DMS114 treated with DMSO at 0.1 percent for 48 hours (cell line): ENCODE measurements around the gene RNF13.
"Not testable (repeated sequence)": the region's sequence is repeated elsewhere in the genome, so short reads cannot be mapped to it uniquely, and the experiment has no call there.

ENCODE experiments used
- DNase-seq: peaks from one replicate; lab custom pipeline; 2025; ENCODE audit not compliant: unreplicated experiment; lab: John Stamatoyannopoulos, UW

RNF13 gene

DNA sequence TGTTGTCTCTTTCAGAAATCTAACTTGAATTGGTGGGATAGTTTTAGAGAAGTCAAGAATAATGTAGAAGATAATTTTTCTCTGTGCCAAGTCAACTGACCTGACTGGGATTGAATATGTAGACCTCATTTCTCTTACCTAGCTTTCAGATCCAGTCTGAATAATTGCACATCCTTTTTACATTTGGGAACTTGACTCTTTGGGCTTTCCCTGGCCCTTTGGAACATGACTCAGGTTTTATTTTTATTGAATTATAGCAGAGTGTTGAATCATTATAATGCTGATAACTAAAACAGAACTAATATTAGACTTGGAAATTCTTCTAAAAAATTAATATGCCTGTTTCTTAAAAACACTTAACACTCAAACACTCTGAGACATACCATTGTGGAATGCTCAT lies 81.2 kb downstream of the RNF13 start:
- no peak for DNase-seq

DNA sequence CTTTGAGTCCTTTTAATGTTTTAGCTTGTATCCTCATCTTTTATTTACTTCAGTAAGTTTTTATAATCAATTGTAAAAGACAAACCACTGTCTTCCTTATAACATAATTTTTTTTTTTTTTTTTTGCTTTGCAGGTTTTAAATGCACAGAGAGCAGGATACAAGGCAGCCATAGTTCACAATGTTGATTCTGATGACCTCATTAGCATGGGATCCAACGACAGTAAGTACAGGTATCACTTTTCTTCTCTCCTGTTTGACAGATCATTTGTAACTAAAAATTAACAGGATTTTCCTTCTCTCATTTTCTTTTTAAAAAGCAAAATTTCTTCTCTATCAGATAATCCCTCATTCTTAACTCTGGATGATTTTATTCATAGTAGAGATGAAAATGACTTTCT lies 82.3 kb downstream of the RNF13 start:
- no peak for DNase-seq

DNA sequence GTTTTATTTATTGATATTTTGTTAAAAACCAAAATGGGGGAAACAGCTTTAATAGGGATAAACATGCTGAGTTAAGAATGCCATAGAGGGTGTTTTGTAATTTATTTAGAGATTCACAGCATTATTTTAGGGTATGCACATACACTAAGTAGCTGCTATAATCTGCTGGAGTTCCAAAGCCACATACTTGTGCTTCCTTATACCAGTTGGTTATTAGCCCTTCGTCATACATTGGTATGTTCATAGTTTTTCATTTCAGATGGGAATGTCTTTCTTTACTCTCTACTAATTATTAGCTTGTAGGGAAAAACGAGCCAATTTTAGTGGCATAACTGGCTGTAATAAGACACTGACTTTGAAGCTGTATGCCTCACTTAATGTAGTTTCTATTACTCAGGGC lies 82.8 kb downstream of the RNF13 start:
- no peak for DNase-seq

DNA sequence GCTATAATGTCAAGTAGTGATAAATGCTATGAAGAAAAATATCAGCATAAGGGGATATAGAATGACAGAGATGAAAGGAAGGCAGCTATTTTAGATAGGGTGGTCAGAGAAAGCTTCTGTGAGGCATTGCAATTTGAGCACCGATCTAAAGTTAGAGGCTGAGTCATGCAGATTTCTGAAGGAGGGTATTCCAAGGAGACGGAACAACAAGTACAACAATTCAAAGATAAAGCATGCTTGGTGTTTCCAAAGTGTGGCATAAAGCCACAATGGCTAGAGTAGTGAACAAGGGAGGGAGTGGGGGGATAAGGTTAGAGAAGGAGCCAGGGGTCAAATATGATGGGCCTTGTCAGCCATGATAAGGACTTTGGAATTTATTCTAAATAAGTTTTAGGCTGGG lies 85.8 kb downstream of the RNF13 start:
- no peak for DNase-seq

DNA sequence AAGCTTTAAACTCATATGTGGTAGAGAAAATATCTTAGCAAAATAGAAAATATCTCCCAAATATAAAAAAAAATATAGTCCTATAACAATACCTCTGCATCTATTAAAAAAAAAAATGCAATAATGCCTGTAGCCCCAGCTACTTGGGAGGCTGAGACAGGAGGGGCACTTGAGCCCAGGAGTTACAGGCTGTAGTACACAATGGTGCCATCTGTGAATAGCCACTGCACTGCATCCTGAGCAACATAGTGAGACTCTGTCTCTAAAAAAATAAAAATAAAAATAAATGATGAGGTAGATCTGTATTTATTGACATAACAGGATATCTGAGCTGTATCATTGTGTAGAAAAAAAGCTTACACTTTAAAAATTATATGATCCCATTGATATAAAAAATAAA lies 87.3 kb downstream of the RNF13 start:
- DNase-seq, result no peak

DNA sequence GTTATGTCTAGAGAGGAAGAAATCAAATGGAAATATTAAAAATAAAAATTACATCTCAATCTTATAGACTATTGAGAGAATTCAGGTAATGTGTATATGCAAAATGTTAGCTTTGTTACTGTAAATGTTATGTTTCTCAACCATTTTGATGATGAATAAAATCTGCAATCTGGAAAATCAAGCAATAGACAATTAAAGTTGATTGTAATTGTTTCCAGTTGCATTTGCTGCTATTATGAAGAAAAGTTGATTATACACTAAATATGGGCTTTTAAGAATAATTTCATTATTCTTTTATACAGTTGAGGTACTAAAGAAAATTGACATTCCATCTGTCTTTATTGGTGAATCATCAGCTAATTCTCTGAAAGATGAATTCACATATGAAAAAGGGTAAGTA lies 88.8 kb downstream of the RNF13 start:
- DNase-seq, result no peak

DNA sequence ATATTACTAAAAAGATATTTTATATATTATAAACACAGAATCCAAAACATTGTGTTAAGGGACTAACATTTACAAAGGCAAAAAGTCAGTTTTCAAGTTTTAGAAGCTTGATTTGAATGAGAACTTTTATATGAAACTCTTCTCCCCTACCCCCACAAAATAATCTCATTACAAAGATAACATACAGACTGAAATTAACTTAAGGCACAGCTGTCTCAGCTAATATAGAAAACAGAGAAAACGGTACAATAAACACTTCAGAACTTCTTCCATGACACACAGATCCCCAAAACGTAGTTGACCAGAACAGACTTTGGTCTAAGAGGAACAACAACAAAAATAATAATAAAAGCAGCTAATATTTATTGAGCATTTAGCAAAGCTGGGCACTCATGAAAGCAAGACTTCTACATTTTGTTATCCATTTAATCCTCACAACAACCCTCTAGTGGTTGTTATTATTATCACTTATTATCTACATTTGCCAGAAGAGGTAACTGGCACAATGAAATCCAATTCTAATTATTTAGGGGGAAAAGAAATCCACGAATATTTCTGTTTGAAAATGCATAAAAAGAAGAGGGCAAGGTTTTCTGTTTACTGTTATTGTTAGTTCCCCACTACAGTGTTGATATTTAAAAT lies 89.6 kb downstream of the RNF13 start:
- DNase-seq, result peak; percentile 18

DNA sequence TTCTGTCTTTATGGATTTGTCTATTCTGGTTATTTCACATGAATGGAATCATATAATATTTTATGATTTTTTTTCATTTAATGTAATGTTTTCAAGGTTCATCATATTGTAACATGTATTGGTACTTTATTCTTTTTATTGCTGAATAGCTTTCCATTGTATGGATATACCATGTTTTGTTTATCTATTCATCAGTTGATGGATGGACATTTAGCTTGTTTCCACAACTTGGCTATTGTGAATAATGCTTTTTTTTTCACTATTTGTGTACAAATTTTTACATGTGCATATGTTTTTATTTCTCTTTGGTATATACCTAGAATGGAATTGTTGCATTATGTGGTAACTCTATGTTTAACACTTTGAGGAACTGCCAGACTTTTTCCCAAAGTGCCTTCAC lies 93.0 kb downstream of the RNF13 start:
- no peak for DNase-seq

DNA sequence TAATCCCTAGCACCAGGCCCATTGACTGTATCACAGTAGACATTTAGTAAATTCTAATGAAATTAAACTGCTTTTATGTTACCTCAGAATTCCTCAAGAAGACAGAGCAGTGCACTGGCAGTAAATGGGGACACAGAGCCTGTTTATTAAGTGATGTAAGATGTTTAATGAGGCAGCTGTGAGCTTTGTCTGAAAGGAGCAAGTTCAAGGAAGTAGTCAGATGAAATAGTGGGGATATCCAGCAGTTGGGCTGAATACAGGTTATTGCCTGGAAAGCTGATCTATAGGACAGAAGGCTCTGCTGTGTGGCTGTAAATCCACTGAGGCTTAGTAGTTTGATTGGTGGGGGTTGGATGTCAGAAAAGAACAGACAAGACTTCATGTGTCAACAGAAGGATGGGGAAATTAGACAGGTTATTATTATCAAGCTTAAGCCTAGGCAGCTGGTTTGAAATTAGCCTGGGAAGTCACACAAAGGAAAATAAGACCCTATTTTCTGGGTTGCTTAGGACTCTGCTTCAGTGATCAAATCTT lies 95.5 kb downstream of the RNF13 start:
- no peak for DNase-seq

DNA sequence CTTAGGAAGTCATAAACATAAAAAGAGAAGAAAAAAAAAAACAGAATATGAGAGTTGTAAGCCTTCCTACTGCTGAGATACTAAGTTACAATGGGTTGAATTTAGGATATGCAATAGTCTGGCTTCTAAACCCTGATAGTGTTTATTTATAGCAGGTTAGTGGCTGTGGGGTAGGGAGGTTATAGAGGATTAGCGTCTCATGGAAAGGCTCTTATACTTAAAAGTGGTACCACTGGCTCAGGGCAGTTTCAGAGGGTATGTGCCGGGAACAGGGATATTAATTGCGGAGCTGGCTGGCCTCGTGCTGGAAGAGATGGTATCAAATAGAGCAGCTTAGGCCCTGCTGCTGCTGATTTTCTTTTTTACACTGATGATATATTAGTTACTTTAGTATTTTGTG lies 96.9 kb downstream of the RNF13 start:
- no peak for DNase-seq

DNA sequence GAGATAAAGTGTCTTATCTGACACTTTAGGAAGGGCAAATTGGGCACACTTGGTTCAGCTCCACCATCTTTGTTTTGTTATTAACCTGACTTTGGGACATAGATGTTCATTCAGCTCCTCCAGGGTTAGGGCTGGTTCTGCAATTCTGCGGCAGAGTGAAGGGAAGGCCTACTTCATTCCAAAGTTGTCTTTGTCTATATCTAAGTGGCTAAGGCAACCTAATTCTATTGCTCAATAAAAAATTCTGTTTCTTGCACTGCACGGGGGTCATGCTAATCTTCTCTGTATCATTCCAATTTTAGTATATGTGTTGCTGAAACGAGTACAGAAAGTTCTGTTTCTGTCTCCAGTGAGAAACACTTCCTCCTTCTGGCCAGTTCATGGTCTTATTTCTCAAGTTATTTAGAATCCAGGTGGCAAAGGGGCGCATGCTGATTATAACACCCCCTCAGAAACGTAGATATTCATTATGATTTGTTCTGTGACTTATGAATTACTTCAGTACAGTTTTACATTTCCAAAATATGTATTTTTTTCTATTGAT lies 104.2 kb downstream of the RNF13 start:
- DNase-seq, result no peak

DNA sequence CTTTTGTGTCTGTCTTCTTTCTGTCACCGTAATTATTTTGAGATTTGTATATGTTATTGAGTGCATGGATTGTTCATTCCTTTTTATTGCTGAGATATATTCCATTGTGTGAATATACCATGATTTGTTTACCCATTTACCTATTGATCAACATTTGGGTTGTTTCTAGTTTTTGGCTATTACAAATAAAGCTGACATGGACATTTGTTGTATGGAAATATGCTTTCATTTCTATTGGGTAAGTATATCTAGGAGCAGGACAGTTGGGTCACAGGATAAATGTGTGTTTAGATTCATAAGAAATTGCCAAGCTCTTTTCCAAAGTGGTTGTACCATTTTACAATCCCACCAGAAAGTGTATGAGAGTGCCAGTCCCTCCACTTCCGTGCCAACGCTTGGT lies 106.5 kb downstream of the RNF13 start:
- no peak for DNase-seq

DNA sequence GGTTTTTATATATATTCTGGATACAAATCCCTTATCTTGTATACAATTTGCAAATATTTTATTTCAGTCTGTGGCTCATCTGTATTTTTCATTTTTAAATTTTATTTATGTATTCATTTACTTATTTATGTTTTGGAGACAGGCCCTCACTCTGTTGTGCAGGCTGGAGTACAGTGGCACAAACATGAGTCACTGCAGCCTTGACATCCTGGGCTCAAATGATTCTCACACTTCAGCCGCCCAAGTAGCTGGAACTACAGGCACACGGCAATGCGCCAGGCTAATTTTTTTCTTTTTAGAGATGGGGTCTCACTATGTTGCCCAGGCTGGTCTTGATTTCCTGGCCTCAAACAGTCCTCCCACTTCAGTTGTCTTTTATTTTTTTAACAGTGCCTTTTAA lies 107.1 kb downstream of the RNF13 start:
- DNase-seq, result no peak

DNA sequence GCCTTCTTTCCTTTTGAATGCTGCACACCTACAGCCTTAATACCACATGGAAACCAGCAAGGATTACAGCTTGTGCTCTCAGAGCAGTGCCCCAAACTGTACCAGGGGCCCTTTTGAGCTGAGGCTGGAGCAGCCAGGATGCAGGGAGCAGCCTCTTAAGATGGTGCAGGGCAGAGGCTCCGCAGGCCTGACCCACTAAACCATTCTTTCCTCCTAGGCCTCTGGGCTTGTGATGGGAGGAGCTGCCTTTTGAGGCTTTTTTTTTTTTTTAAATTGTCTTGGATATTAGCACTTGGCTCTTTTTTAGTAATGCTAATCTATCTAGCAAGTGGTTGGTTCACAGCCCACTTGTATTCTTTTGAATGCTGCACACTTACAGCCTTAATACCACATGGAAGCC lies 120.0 kb downstream of the RNF13 start:
- DNase-seq, result no peak

DNA sequence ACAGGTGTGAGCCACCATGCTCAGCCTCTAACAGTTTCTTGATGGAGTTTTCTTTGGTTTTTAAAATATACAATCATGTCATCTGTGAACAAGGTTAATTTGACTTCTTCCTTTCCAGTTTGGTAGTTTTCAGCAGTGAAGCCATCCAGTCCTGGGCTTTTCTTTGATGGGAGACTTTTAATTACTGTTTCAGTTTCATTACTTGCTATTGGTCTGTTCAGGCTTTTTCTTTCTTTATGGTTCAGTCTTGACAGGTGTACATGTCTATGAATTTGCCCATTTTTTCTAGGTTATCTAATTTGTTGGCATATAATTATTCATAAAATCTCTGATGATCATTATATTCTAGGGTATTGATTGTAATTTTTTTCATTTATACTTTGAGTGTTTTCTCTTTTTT lies 120.8 kb downstream of the RNF13 start:
- no peak for DNase-seq

DNA sequence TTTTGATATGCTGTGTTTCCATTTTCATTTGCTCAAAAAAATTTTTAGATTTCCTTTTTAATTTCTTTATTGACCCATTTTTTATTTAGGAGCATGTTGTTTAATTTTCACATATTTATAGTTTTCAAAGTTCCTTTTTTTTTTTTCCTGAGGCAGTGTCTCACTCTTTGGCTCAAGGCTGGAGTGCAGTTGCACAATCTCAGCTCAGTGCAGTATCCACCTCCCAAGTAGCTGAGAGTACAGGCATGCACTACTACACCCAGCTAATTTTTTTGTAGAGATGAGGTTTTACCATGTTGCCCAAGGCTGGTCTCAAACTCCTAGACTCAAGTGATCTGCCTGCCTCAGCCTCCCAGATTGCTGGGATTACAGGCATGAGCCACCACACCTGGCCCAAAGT lies 121.5 kb downstream of the RNF13 start:
- DNase-seq, result no peak

DNA sequence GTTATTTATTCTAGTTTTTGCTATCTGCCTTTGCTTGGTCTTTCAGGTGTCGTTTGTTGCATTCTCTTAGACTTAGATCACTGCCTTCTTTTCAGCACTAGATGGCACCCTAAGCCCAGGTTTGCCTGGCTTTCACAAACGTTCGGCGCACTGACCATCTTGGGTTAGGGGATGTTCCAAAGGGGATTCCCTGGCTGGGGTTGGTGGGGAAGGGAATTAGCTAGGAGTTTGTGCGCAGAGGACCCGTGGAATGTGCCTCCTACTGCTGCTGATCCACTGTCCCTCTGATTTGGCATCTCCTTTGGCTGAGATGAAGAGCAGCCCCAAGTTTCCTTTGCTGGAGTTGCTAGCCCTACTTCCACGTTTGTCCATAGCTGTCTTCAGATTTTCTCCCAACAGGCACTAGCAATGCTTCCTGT lies 123.8 kb downstream of the RNF13 start:
- peak; percentile 72 for DNase-seq

DNA sequence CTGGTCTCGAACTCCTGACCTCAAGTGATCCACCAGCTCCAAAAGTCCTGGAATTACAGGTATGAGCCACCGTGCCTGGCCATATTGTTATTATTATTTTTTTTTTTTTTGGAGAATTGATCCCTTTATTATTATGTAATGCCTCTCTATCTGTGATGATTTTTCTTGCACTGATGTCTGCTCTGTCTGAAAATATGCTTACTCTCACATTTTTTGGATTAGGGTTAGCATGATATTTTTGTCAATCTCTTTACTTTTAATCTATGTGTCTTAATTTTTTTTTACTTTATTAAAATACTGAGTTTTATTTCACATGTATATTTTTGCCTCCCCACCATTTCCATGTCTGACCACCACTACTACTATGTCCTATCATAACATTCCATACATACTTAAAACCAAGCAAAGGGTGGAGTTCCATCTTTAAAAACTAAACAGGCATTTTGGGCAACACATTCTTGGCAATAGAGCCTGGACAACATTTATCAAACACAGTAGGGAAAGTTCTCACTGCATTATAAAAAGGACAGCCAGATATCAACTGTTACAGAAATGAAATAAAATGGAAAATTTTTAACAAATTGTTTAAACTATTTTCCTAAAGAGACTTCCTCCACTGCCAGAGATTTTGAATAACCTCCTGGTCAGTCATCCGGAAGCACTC lies 125.5 kb downstream of the RNF13 start:
- not testable (repeated sequence) for DNase-seq

DNA sequence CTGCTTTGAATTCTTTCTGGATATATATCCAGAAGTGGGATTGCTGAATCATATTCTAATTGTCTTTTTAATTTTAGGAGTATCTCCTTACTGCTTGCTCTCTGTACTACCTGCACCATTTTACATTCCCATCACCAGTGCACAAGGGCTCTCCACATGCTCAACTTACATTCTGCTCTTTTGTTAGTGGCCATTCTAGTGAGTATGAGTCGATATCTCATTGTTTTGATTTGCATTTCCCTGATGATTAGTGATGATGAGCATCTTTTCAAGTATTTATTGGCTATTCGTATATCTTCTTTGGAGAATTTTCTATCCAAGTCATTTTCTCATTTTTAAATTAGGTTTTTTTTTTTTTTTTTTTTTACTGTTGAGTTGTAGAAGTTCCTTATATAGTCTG lies 128.2 kb downstream of the RNF13 start:
- no peak for DNase-seq

DNA sequence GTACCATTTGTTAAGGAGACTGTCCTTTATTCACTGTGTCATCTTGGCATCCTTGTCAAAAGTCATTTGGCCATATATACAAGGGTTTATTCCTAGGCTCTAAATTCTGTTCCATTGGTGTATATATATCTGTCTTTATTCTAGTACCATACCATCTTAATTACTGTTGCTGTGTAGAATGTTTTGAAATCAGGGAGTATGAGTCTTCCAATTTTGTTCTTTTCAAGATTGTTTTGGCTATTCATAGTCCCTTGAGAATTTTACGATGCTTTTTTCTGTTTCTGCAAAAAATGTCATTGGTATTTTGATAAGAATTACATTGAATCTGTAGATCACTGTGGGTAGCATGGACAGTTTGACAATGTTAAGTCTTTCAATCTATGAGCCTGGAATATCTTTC lies 128.9 kb downstream of the RNF13 start:
- DNase-seq, result no peak

DNA sequence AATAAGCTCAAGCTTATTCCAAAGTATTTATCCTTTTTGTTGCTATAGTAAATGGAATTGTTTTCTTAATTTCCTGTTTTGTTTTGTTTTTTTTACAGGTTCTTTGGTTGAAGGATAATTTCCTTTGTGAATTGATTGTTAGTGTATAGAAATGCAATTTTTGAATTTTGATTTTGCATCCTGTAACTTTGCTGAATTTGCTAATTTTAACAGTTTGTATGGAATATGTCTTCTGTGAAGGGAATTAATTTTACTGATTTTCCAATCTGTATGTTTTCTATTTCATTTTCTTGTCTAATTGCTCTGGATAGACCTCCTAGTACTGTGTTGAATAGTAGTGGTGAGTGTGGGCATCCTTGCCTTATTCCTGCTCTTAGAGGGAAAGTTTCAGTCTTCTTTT lies 129.4 kb downstream of the RNF13 start:
- no peak for DNase-seq

DNA sequence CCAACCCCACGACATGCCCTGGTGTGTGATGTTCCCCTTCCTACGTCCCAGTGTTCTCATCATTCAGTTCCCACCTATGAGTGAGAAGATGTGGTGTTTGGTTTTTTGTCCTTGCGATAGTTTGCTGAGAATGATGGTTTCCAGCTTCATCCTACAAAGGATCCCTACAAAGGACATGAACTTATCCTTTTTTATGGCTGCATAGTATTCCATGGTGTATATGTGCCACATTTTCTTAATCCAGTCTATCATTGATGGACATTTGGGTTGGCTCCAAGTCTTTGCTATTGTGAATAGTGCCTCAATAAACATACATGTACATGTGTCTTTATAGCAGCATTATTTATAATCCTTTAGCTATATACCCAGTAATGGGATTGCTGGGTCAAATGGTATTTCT lies 131.0 kb downstream of the RNF13 start:
- not testable (repeated sequence) for DNase-seq

DNA sequence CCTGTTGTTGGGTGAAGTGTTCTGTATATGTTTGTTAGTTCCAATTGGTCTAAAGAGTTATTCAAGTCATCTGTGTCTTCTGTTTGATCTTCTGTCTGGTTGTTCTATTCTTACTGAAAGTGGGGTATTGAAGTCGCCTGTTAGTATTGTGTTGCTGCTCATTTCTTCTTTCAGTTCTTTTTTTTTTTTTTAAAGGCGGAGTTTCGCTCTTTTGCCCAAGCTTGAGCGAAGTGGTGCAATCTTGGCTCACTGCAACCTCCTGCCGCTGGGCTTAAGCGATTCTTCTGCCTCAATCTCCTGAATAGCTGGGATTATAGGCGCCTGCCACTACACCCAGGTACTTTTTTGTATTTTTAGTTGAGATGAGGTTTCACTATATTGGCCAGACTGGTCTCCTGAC lies 134.2 kb downstream of the RNF13 start:
- no peak for DNase-seq
